GM18502 (cell line): ENCODE data around the gene PHYKPL.

ENCODE experiments used
- ATAC-seq: cut with Tn5 transposase; IDR thresholded peaks from one replicate; pipeline ENCODE4 v1.9.1; 2021; ENCODE audit warnings: mild to moderate bottlenecking; ENCODE audit not compliant: unreplicated experiment, poor library complexity

PHYKPL gene

GRCh38 chr5:178227138-178227659 is 5.4 kb downstream of the PHYKPL start:
- ATAC-seq = no peak

GRCh38 chr5:178225174-178225573 is 7.4 kb downstream of the PHYKPL start:
- ATAC-seq = no peak

- no peak for ATAC-seq
Observed at GRCh38 chr5:178224403-178224802, 8.2 kb downstream of the PHYKPL start.

- no peak for ATAC-seq
Observed at GRCh38 chr5:178223828-178224335, 8.7 kb downstream of the PHYKPL start.

GRCh38 chr5:178223196-178223773 is 9.3 kb downstream of the PHYKPL start:
- ATAC-seq = no peak

GRCh38 chr5:178222292-178222691 is 10.3 kb downstream of the PHYKPL start:
- no peak for ATAC-seq

GRCh38 chr5:178221853-178222252 is 10.7 kb downstream of the PHYKPL start:
- no peak for ATAC-seq

- no peak for ATAC-seq
Observed at GRCh38 chr5:178221282-178221681, 11.3 kb downstream of the PHYKPL start.

GRCh38 chr5:178218827-178219226 is 13.8 kb downstream of the PHYKPL start:
- ATAC-seq = no peak

GRCh38 chr5:178218237-178218776 is 14.3 kb downstream of the PHYKPL start:
- ATAC-seq = no peak

GRCh38 chr5:178216779-178217178 is 15.8 kb downstream of the PHYKPL start:
- ATAC-seq = no peak

GRCh38 chr5:178216088-178216534 is 16.5 kb downstream of the PHYKPL start:
- no peak for ATAC-seq

GRCh38 chr5:178215280-178216002 is 17.2 kb downstream of the PHYKPL start:
- no peak for ATAC-seq

- ATAC-seq = no peak
Observed at GRCh38 chr5:178214160-178214803, 18.3 kb downstream of the PHYKPL start.

- no peak for ATAC-seq
Observed at GRCh38 chr5:178213748-178214151, 18.9 kb downstream of the PHYKPL start.

- no peak for ATAC-seq
Observed at GRCh38 chr5:178213003-178213461, 19.6 kb downstream of the PHYKPL start.

- no peak for ATAC-seq
Observed at GRCh38 chr5:178212241-178213002, 20.2 kb downstream of the PHYKPL start.

GRCh38 chr5:178211095-178212048 is 21.2 kb downstream of the PHYKPL start:
- ATAC-seq = no peak

GRCh38 chr5:178210686-178211085 is 21.9 kb downstream of the PHYKPL start:
- no peak for ATAC-seq
